RPMI7951 (cell line): Measurements from ENCODE around the gene DUSP6. TPM values are rescaled to one million over a fixed set of nuclear protein-coding genes. Genes with fewer than 3 reads are reported as not detected.

Experiments
- DNase-seq: peaks from one replicate; pipeline ENCODE4 v3.0.0-alpha.2; 2012; ENCODE audit warnings: low read depth
- total RNA-seq: library from RNA; depleted of rRNA; stranded (reverse); fragments of >200 nt; shearing (Covaris generic); gene quantifications from 2 replicates; pipeline ENCODE4 v1.2.3, GENCODE V29; 2014

Gene DUSP6
- total RNA-seq, 1 experiment from 2014 or later = 39.8 TPM

DNA sequence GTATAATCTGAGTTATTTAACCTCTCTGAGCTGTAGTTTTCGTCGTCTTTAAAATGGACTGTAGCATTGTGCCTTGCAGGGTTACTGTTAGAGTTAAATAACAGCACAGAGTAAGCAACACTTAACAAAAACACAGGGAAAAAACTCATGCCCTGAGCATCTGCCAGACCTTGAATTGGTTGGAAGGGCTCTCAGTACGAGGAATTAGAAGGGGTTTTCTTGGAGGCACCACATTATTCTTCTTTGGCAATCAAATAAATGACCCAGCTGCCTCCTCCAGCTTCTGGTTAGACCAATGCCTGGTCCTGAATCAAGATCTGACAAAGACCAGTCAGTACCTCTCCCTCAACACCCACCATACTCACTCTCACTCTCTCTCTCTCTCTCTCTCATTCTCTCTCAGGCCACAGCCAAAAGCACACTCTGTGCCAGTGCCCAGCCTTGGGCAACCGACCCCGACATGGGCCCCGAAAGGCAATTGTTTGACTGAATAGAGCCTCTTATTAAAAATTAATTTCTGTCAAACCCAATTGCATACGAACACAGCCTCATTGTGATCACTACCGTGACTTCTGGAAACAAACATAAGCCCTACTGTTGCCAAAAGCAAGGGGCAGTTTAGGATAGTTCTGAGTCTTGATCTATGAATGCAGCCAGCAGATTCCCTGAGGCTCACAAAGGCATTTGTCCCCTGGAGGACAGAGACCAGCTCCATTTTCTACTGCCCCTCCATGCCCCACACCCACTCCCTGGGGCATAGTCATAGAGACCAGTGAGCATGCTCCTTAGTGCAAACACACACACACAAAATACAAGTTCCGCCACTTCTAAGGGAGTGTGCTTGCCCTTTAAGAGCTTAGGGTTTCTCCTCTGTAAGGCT lies 23.9 kb downstream of the DUSP6 start:
- no peak for DNase-seq

DNA sequence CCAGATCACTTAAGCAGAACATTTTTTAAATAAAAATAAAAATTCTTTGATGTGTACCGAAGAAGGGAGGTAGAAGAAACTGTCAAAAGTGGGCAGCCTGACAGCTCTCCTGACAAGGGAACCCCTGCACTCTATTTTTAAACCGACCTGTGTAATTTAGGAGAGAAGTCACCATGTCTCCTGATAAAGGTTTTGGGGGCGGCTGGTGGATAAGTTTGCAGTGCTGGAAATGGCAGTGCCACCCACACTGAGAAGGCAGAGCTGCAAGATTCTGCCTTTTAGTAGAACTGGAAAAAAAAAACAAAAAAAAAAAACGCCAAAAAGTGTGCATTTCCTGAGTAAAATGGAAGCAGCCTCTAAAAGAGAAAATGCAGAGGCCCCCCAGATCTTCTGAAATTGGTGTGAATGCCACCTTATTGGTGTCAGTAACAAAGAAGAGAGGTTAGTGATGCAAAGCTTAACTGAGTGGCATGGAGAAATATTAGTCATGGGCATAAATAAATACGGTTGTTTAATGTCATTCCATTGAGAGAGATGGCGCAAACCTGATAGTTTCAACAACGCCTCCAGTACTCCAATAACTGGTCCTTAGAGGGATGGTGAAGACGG lies 24.7 kb downstream of the DUSP6 start:
- DNase-seq = no peak

DNA sequence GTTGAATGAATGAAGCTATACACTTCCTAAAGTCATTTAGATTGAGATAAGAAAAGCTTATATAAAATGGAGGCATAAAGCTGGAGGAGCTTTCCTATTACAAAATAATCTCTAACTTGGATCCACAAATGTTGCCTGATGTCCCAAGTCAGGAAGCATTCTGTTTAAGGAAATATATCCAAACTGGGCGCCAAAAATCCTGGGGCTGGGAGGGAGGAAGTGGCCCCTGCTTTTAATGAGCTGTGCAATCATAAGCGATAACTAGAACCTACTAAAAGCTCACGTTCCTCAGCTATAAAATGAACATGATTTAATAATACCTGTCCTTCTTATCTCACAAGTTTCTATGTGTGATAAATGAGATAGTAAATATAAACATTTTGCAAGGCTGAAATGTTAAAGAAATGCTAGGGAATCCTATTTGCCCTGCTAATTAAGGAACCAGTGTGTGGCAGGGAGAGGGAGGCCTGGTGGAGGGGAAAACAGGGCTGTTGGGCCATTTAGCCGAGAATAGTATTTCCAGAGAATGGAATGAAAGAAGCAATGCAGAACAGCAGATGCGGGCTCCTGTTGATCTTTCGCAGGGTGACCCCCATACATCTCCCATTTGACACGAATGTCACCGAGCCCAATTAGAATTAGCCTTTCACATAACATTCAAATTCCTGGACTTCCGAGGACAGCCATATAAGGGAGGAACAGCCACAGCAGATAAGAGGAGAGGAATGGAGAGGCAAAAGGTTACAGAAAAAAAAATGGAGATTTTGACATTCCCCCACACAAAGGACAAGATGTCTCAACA lies 25.9 kb downstream of the DUSP6 start:
- no peak for DNase-seq

DNA sequence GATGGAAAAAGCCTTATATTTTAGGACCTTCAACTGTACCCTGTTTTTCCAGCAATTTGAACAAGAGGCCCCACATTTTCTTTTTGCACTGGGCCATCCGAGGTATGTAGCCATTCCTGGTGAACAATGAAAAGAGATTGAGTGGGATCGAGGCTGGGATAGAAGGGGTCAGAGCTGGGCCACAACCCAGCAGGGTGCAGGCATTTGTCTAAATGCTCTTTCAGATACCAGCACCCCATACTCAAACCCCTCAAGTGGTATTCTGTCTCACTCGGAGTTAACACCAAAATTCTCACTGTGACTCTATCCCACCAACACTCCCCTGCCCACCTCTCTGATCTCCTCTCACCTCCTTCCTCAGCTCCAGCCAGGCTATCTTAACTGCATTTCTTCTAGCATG lies 26.8 kb downstream of the DUSP6 start:
- DNase-seq = no peak

DNA sequence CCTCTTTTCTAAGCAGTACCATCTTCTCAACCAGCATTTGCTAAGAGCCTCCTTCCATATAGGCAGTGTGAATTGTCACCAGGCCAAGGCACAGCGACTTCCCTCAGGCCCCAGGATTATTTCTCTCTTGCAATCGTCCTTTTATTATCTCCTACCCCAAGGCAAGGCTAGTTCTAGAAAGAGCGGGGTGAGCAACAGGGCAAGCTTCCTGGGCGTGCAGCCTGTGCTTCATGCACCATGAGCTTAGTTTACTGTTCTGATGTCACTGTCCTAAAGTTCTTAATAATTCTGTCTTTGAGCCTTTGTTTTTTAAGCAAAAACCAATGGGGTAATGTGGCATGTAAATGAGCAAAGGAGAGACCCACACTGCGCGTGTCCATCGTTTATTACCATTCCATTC lies 27.9 kb downstream of the DUSP6 start:
- DNase-seq = peak; percentile 35

DNA sequence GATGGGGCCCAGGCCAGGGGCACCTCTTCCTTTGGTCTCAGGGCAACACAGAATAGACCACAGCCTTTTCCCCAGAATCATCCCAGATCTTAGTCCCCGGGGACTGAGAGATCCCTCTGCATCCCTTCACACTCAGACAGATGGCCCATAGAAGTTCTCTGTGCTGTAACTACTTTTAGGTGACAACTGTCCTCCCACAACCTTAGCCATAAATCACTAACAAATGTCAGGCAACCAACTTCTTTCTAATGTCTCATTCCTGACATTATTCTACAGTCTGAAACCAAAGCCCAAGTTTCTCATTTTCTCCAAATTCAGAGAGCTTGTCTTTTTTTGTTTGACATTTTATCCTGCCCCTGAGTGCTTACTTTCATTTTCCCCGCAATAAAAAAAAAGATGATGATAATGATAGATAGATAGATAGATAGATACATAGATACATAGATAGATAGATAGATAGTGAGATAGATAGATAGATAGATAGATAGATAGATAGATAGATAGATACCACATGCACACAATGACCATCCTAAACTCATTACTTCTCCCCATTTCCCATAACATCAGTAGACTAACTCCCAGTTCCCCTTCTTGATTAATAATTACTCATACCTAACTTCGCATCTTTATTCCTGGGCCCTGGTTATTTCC lies 28.6 kb downstream of the DUSP6 start:
- no peak for DNase-seq

DNA sequence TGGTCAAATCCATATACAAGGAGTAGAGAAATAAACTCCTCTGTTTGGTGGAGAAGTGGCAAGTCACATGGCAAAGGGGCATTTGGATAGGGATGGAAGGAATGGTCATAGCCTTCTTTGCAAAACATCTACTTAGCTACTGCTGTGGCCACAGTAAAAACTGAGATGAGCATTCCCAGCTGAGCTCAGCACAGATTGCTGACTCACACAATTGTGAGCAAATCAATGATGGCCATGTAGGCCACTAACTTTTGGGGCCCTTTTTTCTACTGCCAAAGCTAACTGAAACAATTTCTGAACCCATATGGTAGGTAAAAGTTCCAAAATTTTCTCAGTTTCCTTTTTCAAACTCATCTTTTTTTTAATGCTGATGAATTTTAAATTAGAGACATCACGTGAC lies 31.6 kb downstream of the DUSP6 start:
- no peak for DNase-seq

DNA sequence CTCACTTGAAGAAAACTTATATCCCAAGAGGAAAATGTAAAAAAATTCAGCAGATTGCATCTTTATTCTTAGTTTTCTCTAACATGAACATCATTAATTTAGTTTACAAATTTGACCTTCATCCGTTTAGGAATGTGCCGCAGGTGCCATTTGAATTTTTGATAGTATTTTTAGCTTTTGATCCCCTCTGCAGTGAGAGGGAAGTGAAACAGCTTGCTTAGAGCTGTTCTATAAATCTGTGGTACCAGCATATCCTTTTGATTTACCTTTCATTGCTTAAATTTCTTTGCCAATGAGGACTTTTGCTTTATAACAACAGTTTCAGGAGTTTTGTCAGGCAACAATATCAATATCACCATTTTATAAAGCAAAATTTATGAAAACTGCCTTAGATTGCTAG lies 32.7 kb downstream of the DUSP6 start:
- DNase-seq = no peak

DNA sequence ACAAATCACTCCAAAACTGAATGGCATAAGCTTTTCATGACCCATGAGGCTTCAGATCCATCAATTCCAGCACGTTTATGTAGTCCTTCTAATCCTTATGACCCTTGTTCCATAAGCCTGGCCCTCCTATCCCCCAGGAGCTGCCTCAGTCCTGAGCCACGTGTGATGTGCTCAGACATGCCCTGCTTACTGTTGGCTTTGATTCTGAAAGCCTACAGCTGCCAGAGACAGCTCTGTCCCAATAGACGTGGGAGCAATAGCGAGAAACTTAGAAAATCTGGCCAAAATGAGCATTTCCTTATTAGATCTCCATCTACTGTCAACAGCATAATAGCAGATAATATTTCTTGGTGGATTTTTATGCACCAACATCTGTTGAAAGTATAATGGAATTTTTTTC lies 33.2 kb downstream of the DUSP6 start:
- DNase-seq = no peak

DNA sequence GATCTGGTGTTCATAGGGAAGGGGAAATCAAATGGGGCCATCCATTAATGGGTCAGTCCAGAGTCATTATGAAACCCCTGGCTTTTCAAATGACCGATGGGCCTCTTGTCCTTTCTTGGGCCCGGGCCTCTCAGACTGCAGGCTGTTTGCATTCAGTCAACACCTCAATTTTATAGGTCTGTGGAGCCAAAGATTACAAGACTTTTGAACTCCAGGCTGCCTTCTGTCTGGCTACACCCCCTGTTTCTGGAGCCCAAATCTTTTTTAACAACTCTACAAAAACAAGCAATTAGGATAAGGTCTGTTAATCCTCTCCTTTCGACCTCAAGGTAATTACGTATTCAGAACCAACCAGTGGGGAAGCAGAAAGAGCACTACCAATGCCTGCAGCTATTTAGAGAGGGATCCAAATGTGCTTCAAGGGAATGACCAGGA lies 35.6 kb downstream of the DUSP6 start:
- DNase-seq = no peak

DNA sequence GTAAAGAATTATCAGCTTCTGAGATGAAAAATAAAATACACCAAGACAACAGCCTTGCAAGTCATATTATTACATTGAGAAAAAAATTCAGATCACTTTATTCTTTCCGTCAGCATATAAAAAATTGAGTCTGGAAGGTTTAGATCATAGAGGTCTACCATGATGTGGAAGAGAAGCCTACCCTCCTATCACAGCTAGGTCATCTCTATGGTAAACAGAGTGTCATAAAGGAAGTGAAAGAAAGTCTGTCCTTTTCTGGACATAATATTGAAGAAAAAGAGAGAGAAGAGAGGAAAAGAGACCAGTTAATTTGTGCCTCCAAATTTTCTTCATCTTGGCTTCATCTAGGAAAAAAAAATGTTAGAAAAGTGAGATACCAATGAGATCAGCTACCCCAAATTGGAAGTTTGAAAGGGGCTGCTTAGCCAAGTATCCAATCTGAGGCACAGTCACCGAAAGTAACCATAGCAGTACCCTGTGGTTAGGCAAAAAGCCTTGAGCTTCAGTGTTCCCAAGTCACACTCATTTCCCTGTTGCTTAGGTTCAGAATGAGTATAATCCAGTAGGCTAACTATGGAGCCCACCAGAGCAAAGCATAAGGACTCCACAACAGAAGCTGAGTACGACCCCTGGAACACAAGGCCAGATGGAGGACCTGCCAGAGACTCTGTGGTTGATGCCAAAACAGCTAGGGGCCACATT lies 38.1 kb downstream of the DUSP6 start:
- no peak for DNase-seq

DNA sequence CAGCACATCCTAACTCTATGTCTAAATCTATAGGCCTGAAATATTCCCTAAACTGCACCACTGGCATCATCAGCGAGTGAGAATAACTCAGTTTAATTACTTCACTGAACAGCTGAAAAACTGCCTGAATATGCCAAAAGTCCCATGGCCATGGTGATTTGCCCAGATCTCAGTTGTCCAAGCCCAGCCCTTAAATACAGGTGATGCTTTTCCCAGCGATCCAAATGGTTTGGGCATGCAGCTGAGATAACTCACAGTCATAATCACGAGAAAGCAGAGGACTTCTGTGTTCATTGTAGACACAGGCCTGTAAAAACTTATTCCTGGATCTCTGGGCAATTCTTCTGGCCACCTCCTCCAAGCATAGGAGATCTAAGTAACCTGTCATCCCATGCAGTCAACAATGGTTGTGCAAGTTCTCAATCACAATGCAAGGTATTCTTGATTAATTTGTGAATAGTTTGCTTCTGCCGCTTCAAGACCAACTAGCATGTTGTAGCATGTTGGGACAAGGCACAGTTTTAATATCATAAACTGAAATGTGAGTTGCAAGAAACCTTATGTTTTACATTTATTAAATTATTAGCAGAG lies 40.5 kb downstream of the DUSP6 start:
- DNase-seq = no peak

DNA sequence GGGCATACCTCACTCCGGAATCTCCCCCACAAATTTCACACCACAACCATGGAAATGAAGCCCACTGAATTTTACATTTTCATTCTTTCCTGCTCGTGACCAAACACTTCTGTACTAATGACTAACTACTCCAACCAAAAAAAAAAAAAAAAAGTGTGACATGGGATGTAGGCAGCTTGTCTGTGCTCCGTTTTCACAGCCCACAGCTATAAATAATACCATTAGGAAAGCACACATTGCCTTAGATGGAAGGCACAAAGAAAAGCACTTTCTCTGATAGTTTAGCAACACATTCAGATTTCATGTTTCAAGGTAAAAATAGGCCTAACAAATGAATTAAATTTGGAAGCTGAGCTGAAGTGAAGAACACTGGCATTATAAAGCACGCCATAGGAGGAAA lies 42.5 kb downstream of the DUSP6 start:
- no peak for DNase-seq

DNA sequence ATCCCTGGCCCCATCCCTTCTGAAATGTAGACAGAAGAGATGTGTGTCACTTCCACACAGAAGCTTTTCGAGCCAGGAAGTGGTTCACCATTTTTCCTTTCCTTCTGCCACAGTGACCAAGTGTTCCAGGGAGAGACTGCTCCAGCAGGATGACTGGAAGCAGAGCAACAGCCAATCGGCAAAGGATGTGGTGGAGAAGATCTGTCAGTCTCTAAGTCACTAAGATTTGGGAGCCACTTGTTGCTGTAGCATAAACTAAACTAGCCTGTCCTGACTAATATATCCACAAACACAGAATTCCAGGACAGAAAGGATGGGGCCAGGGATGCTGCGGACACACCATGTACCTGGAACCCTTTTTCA lies 42.9 kb downstream of the DUSP6 start:
- DNase-seq = peak; percentile 25

DNA sequence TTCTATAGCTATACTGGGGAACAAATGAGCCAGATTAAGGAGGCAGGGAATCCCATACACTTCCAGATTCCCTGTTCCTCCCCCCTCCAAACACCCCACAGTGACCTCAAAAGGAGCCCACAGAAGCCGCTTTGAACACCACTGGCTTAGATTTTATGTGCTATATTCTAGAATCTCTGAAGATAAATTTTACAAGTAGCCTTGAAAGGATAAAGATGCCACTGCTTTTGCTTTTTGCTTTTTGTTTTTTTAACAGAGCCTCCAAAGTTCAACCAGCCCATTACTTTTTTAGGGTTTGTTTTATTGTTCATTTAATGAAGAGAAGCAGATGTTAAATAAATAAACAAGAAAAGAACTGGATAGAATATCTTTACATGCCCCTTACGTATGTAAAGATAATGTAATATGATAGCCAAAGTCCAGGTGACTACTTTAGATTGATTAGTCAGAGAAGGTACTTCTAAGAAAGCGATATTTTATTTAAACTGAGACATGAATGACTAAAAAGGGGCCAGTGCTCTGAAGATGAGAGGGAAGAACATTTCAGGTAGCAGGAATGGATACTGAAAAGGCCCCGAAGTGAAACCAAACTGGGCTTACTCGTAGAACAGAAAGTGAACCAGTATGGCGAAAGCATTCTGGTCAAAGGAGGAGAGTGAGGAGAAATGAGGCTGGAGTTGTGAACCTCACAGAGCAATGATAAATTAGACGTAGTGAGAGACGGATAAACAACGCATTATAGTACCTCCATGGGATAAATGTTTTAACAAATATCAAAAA lies 44.6 kb downstream of the DUSP6 start:
- DNase-seq = no peak

DNA sequence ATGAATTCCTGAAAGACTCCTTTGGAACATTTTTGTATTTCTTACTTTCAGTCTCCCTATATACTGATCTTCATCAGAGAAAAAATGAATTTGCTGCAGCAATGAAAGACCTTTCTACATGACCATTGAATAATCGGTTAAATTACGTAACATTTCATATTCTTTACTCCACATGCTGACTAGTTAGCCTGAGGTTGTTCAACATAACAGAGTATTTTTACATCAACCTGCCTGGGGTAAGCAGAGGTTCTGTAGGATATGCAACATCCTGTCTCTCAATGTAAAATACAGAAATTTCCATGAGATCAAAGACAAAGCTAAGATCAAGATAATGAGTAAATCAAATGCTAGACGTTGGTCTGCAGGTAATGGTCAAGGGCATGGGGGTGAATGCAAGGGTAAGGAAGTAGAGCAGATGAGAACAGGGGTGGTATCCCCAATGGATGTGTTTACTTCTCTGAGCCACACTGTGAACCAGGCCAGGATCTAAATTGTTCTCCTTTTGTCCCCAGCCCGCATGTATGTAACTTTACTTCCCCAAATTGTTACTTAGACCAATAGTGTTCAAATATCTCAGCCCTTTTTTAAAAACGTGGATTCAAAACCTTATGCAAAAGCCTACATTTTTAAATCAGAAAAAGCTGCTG lies 45.4 kb downstream of the DUSP6 start:
- DNase-seq = no peak

DNA sequence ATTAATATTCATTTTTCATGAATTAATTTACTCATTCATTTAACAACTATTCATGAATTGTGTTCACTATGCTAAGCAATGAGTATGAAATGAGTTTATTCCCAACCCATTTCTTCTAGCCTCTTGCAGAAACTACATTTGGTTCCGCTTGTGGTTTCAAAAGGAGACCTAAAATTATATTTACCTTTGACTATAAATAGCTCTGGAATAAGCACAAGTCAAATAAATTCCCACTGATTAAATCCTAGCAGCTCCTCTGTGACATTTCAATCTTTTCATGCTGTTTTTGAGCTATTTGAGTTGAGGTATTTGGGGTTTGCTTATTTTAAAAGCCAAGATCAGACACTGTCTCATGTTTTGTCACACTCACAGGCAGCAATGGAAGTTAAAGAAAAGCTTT lies 46.9 kb downstream of the DUSP6 start:
- DNase-seq = no peak

DNA sequence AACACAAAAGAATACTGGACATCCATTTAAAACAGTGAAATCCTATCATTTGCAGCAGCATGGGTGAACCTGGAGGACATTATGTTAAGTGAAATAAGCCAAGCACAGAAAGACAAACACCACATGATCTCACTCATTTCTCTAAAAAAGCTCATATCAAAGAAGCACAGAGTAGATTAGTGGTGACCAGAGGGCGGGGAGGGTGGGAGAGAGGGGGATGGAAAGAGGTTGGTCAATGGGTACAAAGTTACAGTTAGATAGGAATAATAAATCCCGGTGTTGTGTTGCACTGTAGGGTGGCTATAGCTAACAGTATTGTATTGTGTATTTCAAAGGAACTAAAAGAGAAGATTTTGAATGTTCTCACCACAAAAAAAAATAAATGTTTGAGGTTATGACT lies 52.4 kb downstream of the DUSP6 start:
- no peak for DNase-seq

DNA sequence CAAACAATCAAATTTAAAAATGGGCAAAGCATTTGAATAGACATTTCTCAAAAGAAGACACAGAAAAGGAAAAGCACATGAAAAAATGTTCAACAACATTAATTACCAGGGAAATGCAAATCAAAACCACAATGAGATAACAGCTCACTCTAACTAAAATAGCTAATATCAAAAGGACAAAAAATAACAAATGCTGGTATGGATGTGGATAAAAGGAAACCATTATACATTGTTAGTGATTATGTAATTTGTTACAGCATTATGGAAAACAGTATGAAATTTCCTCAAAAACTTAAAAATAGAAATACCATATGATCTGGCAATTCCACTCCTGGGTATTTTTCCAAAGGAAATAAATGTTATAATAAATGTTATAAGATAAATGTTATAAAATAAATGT lies 52.9 kb downstream of the DUSP6 start:
- DNase-seq = no peak
